ENCODE data around the gene FAM236C. TPM values are rescaled to one million over a fixed set of nuclear protein-coding genes. Genes with fewer than 3 reads are reported as not detected.
"Not testable (repeated sequence)": the region's sequence is repeated elsewhere in the genome, so short reads cannot be mapped to it uniquely, and the experiment has no call there.

The FAM236C gene
- total RNA-seq: not detected

- not testable (repeated sequence) for H3K9me3 ChIP-seq (ENCODE audit: low read depth, low read length); H3K4me3 ChIP-seq (ENCODE audit: low read length); H3K4me1 ChIP-seq (ENCODE audit: insufficient read depth, low read length); H3K27me3 ChIP-seq (ENCODE audit: insufficient read depth, low read length)
These were observed at the start of gene FAM236C for GRCh38 chrX:72912315-72912714. Gene FAM236C, plus strand, starts transcription at chrX:72912615. Its CDS starts 100 bp downstream, at chrX:72912715.

- not testable (repeated sequence) for H3K27me3 ChIP-seq (ENCODE audit: insufficient read depth, low read length); H3K9me3 ChIP-seq (ENCODE audit: low read depth, low read length); H3K4me1 ChIP-seq (ENCODE audit: insufficient read depth, low read length); H3K4me3 ChIP-seq (ENCODE audit: low read length)
These were observed 29.5 kb upstream of the FAM236C start for GRCh38 chrX:72882898-72883297.

GRCh38 chrX:72889740-72890139 is 22.7 kb upstream of the FAM236C start:
- H3K9me3 ChIP-seq (ENCODE audit: low read depth, low read length); H3K4me3 ChIP-seq (ENCODE audit: low read length); H3K27me3 ChIP-seq (ENCODE audit: insufficient read depth, low read length); H3K4me1 ChIP-seq (ENCODE audit: insufficient read depth, low read length): not testable (repeated sequence)

DNA sequence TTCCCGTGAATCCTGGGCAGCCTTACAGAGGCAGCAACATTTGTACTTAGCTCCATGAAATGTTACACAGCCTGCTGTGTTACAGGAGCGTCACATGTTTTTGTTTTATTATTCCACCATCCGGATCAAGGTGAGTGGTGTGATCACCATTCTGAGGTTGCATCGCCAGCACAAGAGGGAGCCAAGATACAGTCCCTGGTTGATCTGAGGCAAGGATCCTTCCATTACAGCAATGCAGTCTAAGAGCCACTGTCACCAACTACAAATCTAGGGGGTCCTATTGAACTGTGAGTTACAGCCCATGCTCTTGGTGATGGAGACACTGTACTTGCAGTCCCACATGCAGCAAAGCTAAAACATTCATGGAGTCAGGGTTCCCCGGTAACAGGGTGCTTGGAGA is 3.7 kb downstream of the FAM236C start:
- H3K27me3 ChIP-seq (ENCODE audit: insufficient read depth, low read length); H3K4me1 ChIP-seq (ENCODE audit: insufficient read depth, low read length); H3K9me3 ChIP-seq (ENCODE audit: low read depth, low read length); H3K4me3 ChIP-seq (ENCODE audit: low read length): not testable (repeated sequence)

GRCh38 chrX:72932283-72932682 is 19.9 kb downstream of the FAM236C start:
- not testable (repeated sequence) for H3K4me3 ChIP-seq (ENCODE audit: low read length); H3K27me3 ChIP-seq (ENCODE audit: insufficient read depth, low read length); H3K9me3 ChIP-seq (ENCODE audit: low read depth, low read length); H3K4me1 ChIP-seq (ENCODE audit: insufficient read depth, low read length)

DNA sequence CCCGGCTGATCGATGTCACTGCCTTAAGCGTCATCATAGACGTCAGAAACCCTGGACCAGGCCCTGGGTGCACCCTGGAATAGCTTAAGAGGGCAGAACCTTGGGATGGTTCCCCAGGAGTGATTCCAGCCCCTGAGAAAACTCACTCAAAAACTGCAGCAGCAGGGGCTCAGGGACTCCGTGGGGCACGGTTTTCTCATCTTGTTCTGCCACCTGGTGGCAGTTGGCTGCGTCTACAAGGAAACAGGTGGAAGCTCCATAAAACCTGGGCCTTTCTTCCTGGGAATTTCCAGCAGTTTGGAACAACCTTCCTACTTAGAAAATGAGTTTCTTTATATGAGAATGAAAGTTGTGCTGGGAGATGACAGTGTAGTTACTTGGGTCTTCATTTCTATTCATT is 24.0 kb downstream of the FAM236C start:
- H3K4me3 ChIP-seq (ENCODE audit: low read length); H3K9me3 ChIP-seq (ENCODE audit: low read depth, low read length); H3K4me1 ChIP-seq (ENCODE audit: insufficient read depth, low read length); H3K27me3 ChIP-seq (ENCODE audit: insufficient read depth, low read length): not testable (repeated sequence)

GRCh38 chrX:72936882-72937455 is 24.6 kb downstream of the FAM236C start:
- H3K4me1 ChIP-seq (ENCODE audit: insufficient read depth, low read length); H3K4me3 ChIP-seq (ENCODE audit: low read length); H3K9me3 ChIP-seq (ENCODE audit: low read depth, low read length); H3K27me3 ChIP-seq (ENCODE audit: insufficient read depth, low read length): not testable (repeated sequence)

DNA sequence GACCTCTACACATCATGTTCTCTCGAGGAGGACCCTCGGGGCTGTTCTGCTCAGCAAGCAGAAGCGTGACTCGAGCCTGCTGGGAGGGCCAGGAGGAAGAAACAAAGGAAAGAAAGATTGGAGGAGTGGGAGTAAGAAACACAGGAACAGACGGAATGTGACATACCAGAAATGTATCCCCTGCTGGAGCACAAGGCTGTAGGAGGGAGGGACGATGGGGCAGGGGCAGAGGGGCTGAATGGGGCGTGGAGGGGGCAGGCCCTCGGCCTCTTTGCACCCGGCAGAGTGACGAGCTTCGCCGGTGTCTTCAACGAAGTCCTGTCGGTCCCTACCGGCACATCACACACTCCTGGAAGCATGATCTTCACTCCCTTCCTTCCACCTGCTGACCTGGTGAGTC is 25.5 kb downstream of the FAM236C start, which contains the start of gene FAM236A:
Gene FAM236A, plus strand, starts transcription at position 301 of the 400 bp plus-strand sequence. Its CDS starts 57 bp downstream, at position 358.
- H3K27me3 ChIP-seq (ENCODE audit: insufficient read depth, low read length); H3K4me1 ChIP-seq (ENCODE audit: insufficient read depth, low read length); H3K9me3 ChIP-seq (ENCODE audit: low read depth, low read length); H3K4me3 ChIP-seq (ENCODE audit: low read length): not testable (repeated sequence)

DNA sequence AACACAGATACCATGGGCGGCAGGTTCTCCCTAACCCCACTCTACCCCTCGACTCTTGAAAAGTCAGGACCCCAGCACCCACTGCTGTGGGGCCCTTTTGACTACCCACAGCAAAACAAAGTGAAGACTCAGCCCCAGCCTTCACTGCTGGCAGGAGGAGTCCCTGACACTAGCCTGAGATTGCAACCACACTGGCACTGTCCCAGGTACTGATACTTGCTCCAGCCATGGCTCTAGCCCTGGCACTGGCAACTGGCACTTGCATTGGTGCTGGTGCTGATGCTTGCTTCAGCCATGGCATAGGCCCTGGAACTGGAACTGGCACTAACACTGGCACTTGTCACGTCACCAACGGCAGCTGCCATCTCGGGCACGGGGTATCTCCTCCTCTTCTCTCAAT is 29.9 kb downstream of the FAM236C start:
- not testable (repeated sequence) for H3K27me3 ChIP-seq (ENCODE audit: insufficient read depth, low read length); H3K4me1 ChIP-seq (ENCODE audit: insufficient read depth, low read length); H3K4me3 ChIP-seq (ENCODE audit: low read length); H3K9me3 ChIP-seq (ENCODE audit: low read depth, low read length)

DNA sequence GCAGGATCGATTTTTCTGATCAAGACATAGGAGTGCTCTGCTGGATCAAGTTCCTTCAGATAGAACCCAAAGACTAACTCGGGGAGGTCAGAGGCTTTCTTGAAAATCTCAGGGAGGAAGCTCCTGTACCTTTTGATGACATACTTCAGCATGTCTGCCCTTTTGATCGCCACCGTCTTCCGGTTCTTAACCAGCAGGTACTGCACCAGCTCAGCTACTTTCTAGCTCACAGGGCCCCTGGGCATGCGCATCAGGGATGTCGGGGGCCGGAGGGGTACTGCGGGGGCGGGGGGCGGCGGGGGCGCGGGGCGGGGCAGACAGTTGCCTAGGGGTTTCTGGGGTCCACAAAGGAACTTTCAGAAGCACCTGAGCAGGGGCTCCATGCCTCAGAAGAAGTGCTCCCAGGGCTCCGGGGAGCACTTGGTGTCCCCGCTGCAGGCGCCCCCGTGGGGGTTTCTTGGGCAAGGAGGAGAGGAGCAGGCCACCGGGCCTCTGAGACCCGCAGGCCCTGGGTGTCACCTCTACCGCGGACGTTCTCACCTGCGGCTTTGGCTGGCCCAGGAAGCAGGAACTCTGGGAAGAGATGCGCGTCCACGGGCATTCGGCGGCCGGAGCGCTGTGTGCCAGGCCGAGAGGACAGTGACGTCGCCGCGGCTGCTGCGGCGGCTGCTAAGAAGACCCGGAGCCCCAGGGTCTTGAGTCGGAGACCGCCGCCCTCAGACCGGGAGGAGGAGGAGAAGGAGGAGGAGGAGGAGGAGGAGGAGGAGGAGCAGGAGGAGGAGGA is 30.8 kb downstream of the FAM236C start:
- H3K27me3 ChIP-seq (ENCODE audit: insufficient read depth, low read length); H3K4me3 ChIP-seq (ENCODE audit: low read length); H3K4me1 ChIP-seq (ENCODE audit: insufficient read depth, low read length); H3K9me3 ChIP-seq (ENCODE audit: low read depth, low read length): not testable (repeated sequence)

- H3K9me3 ChIP-seq (ENCODE audit: low read depth, low read length); H3K4me1 ChIP-seq (ENCODE audit: insufficient read depth, low read length); H3K4me3 ChIP-seq (ENCODE audit: low read length): not testable (repeated sequence)
These were observed 31.4 kb downstream of the FAM236C start, which contains the start of gene DMRTC1 for GRCh38 chrX:72943819-72944169. Gene DMRTC1, minus strand, starts transcription at chrX:72943837. Its CDS starts 68,143 bp downstream, at chrX:72875694.

GRCh38 chrX:72959971-72960370 is 47.6 kb downstream of the FAM236C start:
- not testable (repeated sequence) for H3K4me1 ChIP-seq (ENCODE audit: insufficient read depth, low read length)

More at GRCh38 chrX:72943819-72944169, 31.4 kb downstream of the FAM236C start, which contains the start of gene DMRTC1:
- not testable (repeated sequence) for H3K27me3 ChIP-seq (ENCODE audit: insufficient read depth, low read length)

More at GRCh38 chrX:72959971-72960370, 47.6 kb downstream of the FAM236C start:
- not testable (repeated sequence) for H3K9me3 ChIP-seq (ENCODE audit: low read depth, low read length); H3K4me3 ChIP-seq (ENCODE audit: low read length); H3K27me3 ChIP-seq (ENCODE audit: insufficient read depth, low read length)

Other genes with a start within 250 kb of the FAM236C start
- gene PHKA1, start 198.3 kb upstream of the FAM236C start, total RNA-seq: 0.21 TPM
- 0.42 TPM for gene DMRTC1B, start 135.7 kb upstream of the FAM236C start, total RNA-seq
- not detected for gene FAM236B, start 130.0 kb upstream of the FAM236C start, total RNA-seq
- gene FAM236D, start 104.4 kb upstream of the FAM236C start, total RNA-seq: not detected
- gene FAM236A, start 25.6 kb downstream of the FAM236C start, total RNA-seq: not detected
- gene DMRTC1, start 31.2 kb downstream of the FAM236C start, total RNA-seq: not detected
- gene PABPC1L2B, start 90.3 kb downstream of the FAM236C start, total RNA-seq: not detected
- gene PABPC1L2A, start 166.9 kb downstream of the FAM236C start, total RNA-seq: not detected